Uterus (tissue), 2 donors: ENCODE results near the gene SORD.

Experiments
- POLR2A ChIP-seq, 2 donors: fragments of 450-650 bp; IDR thresholded peaks; one replicate each; pipeline ENCODE4 v1.6.1; 2016; ENCODE audit warnings: antibody characterized with exemption in 2 of 2, mild to moderate bottlenecking in 1 of 2, moderate library complexity in 1 of 2
- TF ChIP-seq, protein P1 (sequence below), 4 experiments: fragments of 200-600 bp in 2 of 4; fragments of 450-650 bp in 2 of 4; sonication (generic) in 2 of 4; IDR thresholded peaks; one replicate each; pipeline ENCODE4 v1.5.1; 2016 to 2019; ENCODE audit warnings: antibody characterized with exemption in 4 of 4, mild to moderate bottlenecking in 2 of 4, moderate library complexity in 1 of 4

- TF ChIP-seq, protein P1, sequence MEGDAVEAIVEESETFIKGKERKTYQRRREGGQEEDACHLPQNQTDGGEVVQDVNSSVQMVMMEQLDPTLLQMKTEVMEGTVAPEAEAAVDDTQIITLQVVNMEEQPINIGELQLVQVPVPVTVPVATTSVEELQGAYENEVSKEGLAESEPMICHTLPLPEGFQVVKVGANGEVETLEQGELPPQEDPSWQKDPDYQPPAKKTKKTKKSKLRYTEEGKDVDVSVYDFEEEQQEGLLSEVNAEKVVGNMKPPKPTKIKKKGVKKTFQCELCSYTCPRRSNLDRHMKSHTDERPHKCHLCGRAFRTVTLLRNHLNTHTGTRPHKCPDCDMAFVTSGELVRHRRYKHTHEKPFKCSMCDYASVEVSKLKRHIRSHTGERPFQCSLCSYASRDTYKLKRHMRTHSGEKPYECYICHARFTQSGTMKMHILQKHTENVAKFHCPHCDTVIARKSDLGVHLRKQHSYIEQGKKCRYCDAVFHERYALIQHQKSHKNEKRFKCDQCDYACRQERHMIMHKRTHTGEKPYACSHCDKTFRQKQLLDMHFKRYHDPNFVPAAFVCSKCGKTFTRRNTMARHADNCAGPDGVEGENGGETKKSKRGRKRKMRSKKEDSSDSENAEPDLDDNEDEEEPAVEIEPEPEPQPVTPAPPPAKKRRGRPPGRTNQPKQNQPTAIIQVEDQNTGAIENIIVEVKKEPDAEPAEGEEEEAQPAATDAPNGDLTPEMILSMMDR (IDR thresholded peaks at IDR 0.05), result no peak
- no peak for TF ChIP-seq POLR2A (IDR thresholded peaks at IDR 0.05)
These were observed 97.3 kb downstream of the SORD start for GRCh38 chr15:45120081-45120972.
